DND-41 (cell line): Measurements from ENCODE around the gene THRB.

Experiments
- ATAC-seq: fragments of 200-7000 bp; cut with Tn5 transposase; 3 replicates; pipeline ENCODE4 v1.9.1; 2021; ENCODE audit warnings: low read depth; ENCODE audit not compliant: insufficient read depth
- DNase-seq: peaks from one replicate; pipeline ENCODE4 v3.0.0-alpha.2; 2020
- H2AFZ ChIP-seq: 2 replicates; pipeline ENCODE4 v1.6.0; 2012; ENCODE audit warnings: low read depth, low read length
- H3K27ac ChIP-seq: 2 replicates; pipeline ENCODE4 v1.5.1; 2012; ENCODE audit warnings: low read length, inconsistent platforms
- H3K27me3 ChIP-seq: fragments of 200-600 bp; sonication (generic); 2 replicates; pipeline ENCODE4 v1.6.0; 2012; ENCODE audit warnings: low read length, mild to moderate bottlenecking, inconsistent platforms; ENCODE audit not compliant: insufficient read depth, poor library complexity
- H3K36me3 ChIP-seq: 2 replicates; pipeline ENCODE4 v1.5.1; 2012; ENCODE audit warnings: low read length, inconsistent platforms; ENCODE audit not compliant: insufficient read depth
- H3K4me1 ChIP-seq: 2 replicates; pipeline ENCODE4 v1.5.1; 2012; ENCODE audit warnings: mild to moderate bottlenecking, low read length; ENCODE audit not compliant: insufficient read depth
- H3K4me2 ChIP-seq: 2 replicates; pipeline ENCODE4 v1.6.0; 2012; ENCODE audit warnings: mild to moderate bottlenecking, moderate library complexity, low read length, inconsistent platforms; ENCODE audit not compliant: insufficient read depth
- H3K4me3 ChIP-seq, 2 experiments: fragments of 200-600 bp in 1 of 2; shearing (Covaris generic) in 1 of 2; 2 replicates each; pipeline ENCODE4 v1.5.1; 2012 to 2016; ENCODE audit warnings: inconsistent platforms in 2 of 2, low read length in 2 of 2, mild to moderate bottlenecking in 2 of 2, low read depth in 1 of 2, moderate library complexity in 1 of 2
- H3K79me2 ChIP-seq: 2 replicates; pipeline ENCODE4 v1.6.0; 2012; ENCODE audit warnings: low read length, inconsistent platforms; ENCODE audit not compliant: insufficient read depth
- H3K9ac ChIP-seq: 2 replicates; pipeline ENCODE4 v1.6.0; 2012; ENCODE audit warnings: low read depth, mild to moderate bottlenecking, inconsistent platforms, low read length, moderate library complexity
- H3K9me3 ChIP-seq: 2 replicates; pipeline ENCODE4 v1.5.1; 2012; ENCODE audit warnings: low read length, moderate library complexity, mild to moderate bottlenecking, inconsistent platforms; ENCODE audit not compliant: insufficient read depth, severe bottlenecking
- H4K20me1 ChIP-seq: 2 replicates; pipeline ENCODE4 v1.6.0; 2012; ENCODE audit warnings: low read length; ENCODE audit not compliant: insufficient read depth
- EZH2 ChIP-seq: IDR thresholded peaks from 3 replicates; pipeline ENCODE4 v1.6.1; 2012; ENCODE audit warnings: borderline replicate concordance, low read depth, mild to moderate bottlenecking, moderate library complexity, low read length, inconsistent platforms; ENCODE audit not compliant: severe bottlenecking
- TF ChIP-seq, protein P1 (sequence below): IDR thresholded peaks from 2 replicates; pipeline ENCODE4 v1.5.1; 2012; ENCODE audit warnings: borderline replicate concordance, low read length, moderate library complexity, mild to moderate bottlenecking; ENCODE audit not compliant: poor library complexity, severe bottlenecking; ENCODE audit errors: extremely low read depth

THRB gene

DNA sequence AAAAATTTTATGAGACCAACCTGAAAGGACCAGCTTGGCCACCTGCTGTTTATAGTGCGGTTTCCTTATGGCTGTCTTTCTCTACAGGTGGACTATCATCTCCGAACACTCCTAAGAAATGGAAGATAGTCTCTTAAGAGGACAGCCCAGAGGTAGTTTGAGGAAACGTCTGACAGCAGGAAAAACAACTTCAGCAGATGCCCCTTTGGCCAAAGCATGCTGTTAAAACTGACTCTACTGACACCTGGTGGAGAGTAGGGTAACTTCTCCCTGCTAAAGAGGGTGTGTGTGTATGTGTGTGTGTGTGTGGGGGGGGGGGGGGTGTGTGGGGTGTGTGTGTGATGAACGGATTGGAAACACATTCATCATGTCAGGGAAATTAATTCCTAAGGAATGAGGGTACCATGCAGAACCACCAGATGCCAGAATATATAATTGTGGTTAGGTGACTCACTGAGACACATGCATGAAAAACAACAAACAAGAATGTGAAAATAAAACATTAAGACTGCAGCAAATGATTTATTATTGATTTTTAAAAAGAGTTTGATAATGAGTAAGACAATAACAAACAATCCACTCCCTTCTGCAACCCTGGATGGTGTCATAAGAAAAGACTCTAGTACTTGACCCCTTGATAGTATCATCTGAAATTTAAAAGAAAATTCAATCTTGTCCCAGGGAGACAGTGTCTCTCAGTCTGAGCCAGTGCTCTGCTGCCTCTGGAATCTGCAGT, 256.5 kb downstream of the THRB start:
- peak; percentile 88; the same call in 2 of the 3 replicates for ATAC-seq

DNA sequence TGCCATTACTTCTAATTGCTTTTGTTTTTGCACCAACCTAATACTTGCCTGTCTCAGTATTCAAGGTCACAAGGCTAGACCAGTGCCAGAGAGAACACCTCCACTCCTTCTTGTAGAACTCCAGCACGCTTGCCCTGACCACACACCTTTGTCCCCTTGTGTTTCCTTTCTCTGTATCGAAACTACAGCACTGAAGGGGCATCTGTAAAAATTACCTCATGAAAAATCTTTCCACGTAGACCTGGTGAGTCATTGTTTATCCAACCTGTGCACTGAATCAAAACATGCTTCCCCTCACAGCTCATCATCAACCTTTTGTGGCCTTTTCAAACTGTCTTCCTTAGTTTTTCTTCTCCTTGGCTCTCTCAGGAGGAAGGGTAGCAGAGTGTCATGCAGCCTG, 259.5 kb downstream of the THRB start:
- H3K4me2 ChIP-seq: no peak overlapping the region
- no peaks in the 10 kb centered on the region for H3K4me1 ChIP-seq
- H3K36me3 ChIP-seq: no peaks in the 10 kb centered on the region
- TF ChIP-seq, protein P1, sequence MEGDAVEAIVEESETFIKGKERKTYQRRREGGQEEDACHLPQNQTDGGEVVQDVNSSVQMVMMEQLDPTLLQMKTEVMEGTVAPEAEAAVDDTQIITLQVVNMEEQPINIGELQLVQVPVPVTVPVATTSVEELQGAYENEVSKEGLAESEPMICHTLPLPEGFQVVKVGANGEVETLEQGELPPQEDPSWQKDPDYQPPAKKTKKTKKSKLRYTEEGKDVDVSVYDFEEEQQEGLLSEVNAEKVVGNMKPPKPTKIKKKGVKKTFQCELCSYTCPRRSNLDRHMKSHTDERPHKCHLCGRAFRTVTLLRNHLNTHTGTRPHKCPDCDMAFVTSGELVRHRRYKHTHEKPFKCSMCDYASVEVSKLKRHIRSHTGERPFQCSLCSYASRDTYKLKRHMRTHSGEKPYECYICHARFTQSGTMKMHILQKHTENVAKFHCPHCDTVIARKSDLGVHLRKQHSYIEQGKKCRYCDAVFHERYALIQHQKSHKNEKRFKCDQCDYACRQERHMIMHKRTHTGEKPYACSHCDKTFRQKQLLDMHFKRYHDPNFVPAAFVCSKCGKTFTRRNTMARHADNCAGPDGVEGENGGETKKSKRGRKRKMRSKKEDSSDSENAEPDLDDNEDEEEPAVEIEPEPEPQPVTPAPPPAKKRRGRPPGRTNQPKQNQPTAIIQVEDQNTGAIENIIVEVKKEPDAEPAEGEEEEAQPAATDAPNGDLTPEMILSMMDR: no peak
- TF ChIP-seq EZH2: no peak
- H3K27ac ChIP-seq: no peak overlapping the region
- no peak overlapping the region for H2AFZ ChIP-seq
- ATAC-seq (no peak), DNase-seq (no peak)
- H3K9me3 ChIP-seq: no peaks in the 10 kb centered on the region
- H4K20me1 ChIP-seq: no peaks in the 10 kb centered on the region; the same call in 1 of the 2 replicates
- H3K27me3 ChIP-seq: no peaks in the 10 kb centered on the region
- H3K4me3 ChIP-seq: no peak overlapping the region
- H3K9ac ChIP-seq: no peak overlapping the region
- no peaks in the 10 kb centered on the region for H3K79me2 ChIP-seq

More for the DNA sequence above, 256.5 kb downstream of the THRB start:
- no peak overlapping the region for H3K9ac ChIP-seq
- H3K27ac ChIP-seq: no peak overlapping the region
- H3K9me3 ChIP-seq: no peaks in the 10 kb centered on the region
- H3K79me2 ChIP-seq: no peaks in the 10 kb centered on the region
- peak; percentile 41 for DNase-seq
- TF ChIP-seq, protein P1: peak; percentile 73
- TF ChIP-seq EZH2: no peak
- no peaks in the 10 kb centered on the region; the same call in 1 of the 2 replicates for H4K20me1 ChIP-seq
- no peaks in the 10 kb centered on the region for H3K4me1 ChIP-seq
- H3K27me3 ChIP-seq: no peaks in the 10 kb centered on the region
- H2AFZ ChIP-seq: no peak overlapping the region
- no peak overlapping the region for H3K4me2 ChIP-seq
- no peaks in the 10 kb centered on the region for H3K36me3 ChIP-seq
- no peak overlapping the region for H3K4me3 ChIP-seq

DNA sequence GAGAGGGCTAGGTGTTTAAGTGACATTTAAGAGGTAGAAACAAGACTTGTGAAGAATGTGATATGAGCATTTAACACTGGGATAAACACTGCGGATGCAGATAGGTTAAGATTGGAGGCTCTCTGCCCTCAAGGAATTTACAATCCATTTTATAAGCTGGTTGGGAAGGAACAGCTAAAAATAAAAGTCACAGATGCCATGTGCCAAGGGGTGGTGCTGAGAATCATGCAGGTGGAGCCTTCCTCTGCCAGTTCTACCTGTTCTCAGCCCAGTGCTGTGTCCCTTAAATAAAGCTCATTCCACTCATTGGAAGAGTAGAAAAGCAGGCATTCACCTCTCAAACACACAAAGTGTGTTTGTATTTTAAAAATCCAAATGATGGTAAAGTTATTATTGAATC, 261.9 kb downstream of the THRB start:
- Histone ChIP-seq H3K9me3 (no peaks in the 10 kb centered on the region), H3K9ac (no peak overlapping the region), H3K4me3 (no peak overlapping the region), H3K79me2 (no peaks in the 10 kb centered on the region), H3K27me3 (no peaks in the 10 kb centered on the region), H3K36me3 (no peaks in the 10 kb centered on the region), H4K20me1 (no peaks in the 10 kb centered on the region; the same call in 1 of the 2 replicates), H2AFZ (no peak overlapping the region), H3K4me1 (no peaks in the 10 kb centered on the region), H3K4me2 (no peak overlapping the region), H3K27ac (no peak overlapping the region)
- TF ChIP-seq, protein P1: no peak
- TF ChIP-seq EZH2: no peak
- ATAC-seq (no peak), DNase-seq (no peak)
